Esophagus muscularis mucosa (tissue), 4 donors: Measurements from ENCODE around the gene COBL.

Experiments used
- CTCF ChIP-seq, 3 experiments: fragments of 200-600 bp in 2 of 3; fragments of 450-650 bp in 1 of 3; sonication (generic) in 2 of 3; IDR thresholded peaks; one replicate each; pipeline ENCODE4 v1.5.1; 2017 to 2019; ENCODE audit warnings: antibody characterized with exemption in 3 of 3, mild to moderate bottlenecking in 2 of 3, moderate library complexity in 1 of 3
- EP300 ChIP-seq: sonication (generic); formaldehyde crosslinking; IDR thresholded peaks from one replicate; pipeline ENCODE4 v1.6.1; 2017; ENCODE audit warnings: antibody characterized with exemption
- POLR2A ChIP-seq: fragments of 450-650 bp; IDR thresholded peaks from one replicate; pipeline ENCODE4 v1.6.1; 2017; ENCODE audit warnings: antibody characterized with exemption, moderate library complexity, mild to moderate bottlenecking, low read depth
- POLR2AphosphoS5 ChIP-seq, 2 donors: sonication (generic); formaldehyde crosslinking; IDR thresholded peaks; one replicate each; pipeline ENCODE4 v1.6.1; 2017; ENCODE audit warnings: antibody characterized with exemption in 2 of 2

GRCh38 chr7:51103718-51104117 is 212.9 kb downstream of the COBL start:
- TF ChIP-seq CTCF (IDR thresholded peaks at IDR 0.05): no peak
- no peak for TF ChIP-seq POLR2A
- no peak for TF ChIP-seq POLR2AphosphoS5 (IDR thresholded peaks at IDR 0.05)
- TF ChIP-seq EP300: no peak
